ENCODE data around the gene RTP3.

RTP3 gene

GRCh38 chr3:46497556-46498265 lies at the start of gene RTP3:
Gene RTP3, plus strand, starts transcription at chr3:46497976. Its CDS starts 87 bp downstream, at chr3:46498063.
- Histone ChIP-seq H3K79me2 (ENCODE audit: low read length) (no peaks in the 10 kb centered on the region), H3K36me3 (replicated peaks; ENCODE audit: low read depth, low read length) (no peaks in the 10 kb centered on the region), H4K20me1 (ENCODE audit: insufficient read depth, low read length) (no peaks in the 10 kb centered on the region), H3K9ac (ENCODE audit: low read length) (no peak within 1 kb of the TSS), H3K27me3 (ENCODE audit: low read depth, low read length) (peaks cover 10% of the 10 kb centered on the region), H3K4me2 (ENCODE audit: low read length) (no peak within 1 kb of the TSS), H2AFZ (ENCODE audit: low read depth, low read length) (no peak within 1 kb of the TSS), H3K27ac (ENCODE audit: low read length) (no peak within 1 kb of the TSS), H3K4me3 (ENCODE audit: low read length) (no peak within 1 kb of the TSS), H3K4me1 (ENCODE audit: low read length) (peaks cover 17% of the 10 kb centered on the region), H3K9me3 (ENCODE audit: insufficient read depth, low read length) (no peaks in the 10 kb centered on the region)
- TF ChIP-seq EZH2phosphoT487 (IDR thresholded peaks at IDR 0.05; ENCODE audit: low read depth): no peak
- TF ChIP-seq CTCF (IDR thresholded peaks at IDR 0.05; ENCODE audit: low read depth, low read length): no peak

- Histone ChIP-seq H4K20me1 (ENCODE audit: insufficient read depth, low read length) (no peaks in the 10 kb centered on the region), H3K4me1 (ENCODE audit: low read length) (no peaks in the 10 kb centered on the region), H3K36me3 (replicated peaks; ENCODE audit: low read depth, low read length) (no peaks in the 10 kb centered on the region), H3K4me3 (ENCODE audit: low read length) (no peak overlapping the region), H3K4me2 (ENCODE audit: low read length) (no peak overlapping the region), H3K27ac (ENCODE audit: low read length) (no peak overlapping the region), H3K9me3 (ENCODE audit: insufficient read depth, low read length) (no peaks in the 10 kb centered on the region), H3K27me3 (ENCODE audit: low read depth, low read length) (peaks cover 47% of the 10 kb centered on the region), H3K79me2 (ENCODE audit: low read length) (no peaks in the 10 kb centered on the region), H3K9ac (ENCODE audit: low read length) (no peak overlapping the region), H2AFZ (ENCODE audit: low read depth, low read length) (no peak overlapping the region)
- TF ChIP-seq CTCF (IDR thresholded peaks at IDR 0.05; ENCODE audit: low read depth, low read length) (no peak), EZH2phosphoT487 (IDR thresholded peaks at IDR 0.05; ENCODE audit: low read depth) (no peak)
Observed at GRCh38 chr3:46448721-46449120, 49.1 kb upstream of the RTP3 start.

- H4K20me1 ChIP-seq (ENCODE audit: insufficient read depth, low read length): no peaks in the 10 kb centered on the region
- no peaks in the 10 kb centered on the region for H3K9me3 ChIP-seq (ENCODE audit: insufficient read depth, low read length)
- H3K79me2 ChIP-seq (ENCODE audit: low read length): no peaks in the 10 kb centered on the region
- no peak overlapping the region for H3K27ac ChIP-seq (ENCODE audit: low read length)
- H3K27me3 ChIP-seq (ENCODE audit: low read depth, low read length): peaks cover 54% of the 10 kb centered on the region
- H3K9ac ChIP-seq (ENCODE audit: low read length): no peak overlapping the region
- no peak overlapping the region for H3K4me2 ChIP-seq (ENCODE audit: low read length)
- no peak overlapping the region for H3K4me3 ChIP-seq (ENCODE audit: low read length)
- no peaks in the 10 kb centered on the region for H3K4me1 ChIP-seq (ENCODE audit: low read length)
- no peak overlapping the region for H2AFZ ChIP-seq (ENCODE audit: low read depth, low read length)
- no peaks in the 10 kb centered on the region for H3K36me3 ChIP-seq (replicated peaks; ENCODE audit: low read depth, low read length)
- peak; percentile 74 for TF ChIP-seq CTCF (IDR thresholded peaks at IDR 0.05; ENCODE audit: low read depth, low read length)
- no peak for TF ChIP-seq EZH2phosphoT487 (IDR thresholded peaks at IDR 0.05; ENCODE audit: low read depth)
Observed at GRCh38 chr3:46449755-46450552, 47.8 kb upstream of the RTP3 start.

- no peak overlapping the region for H2AFZ ChIP-seq (ENCODE audit: low read depth, low read length)
- H3K9me3 ChIP-seq (ENCODE audit: insufficient read depth, low read length): no peaks in the 10 kb centered on the region
- H3K36me3 ChIP-seq (replicated peaks; ENCODE audit: low read depth, low read length): no peaks in the 10 kb centered on the region
- H3K9ac ChIP-seq (ENCODE audit: low read length): no peak overlapping the region
- peaks cover 59% of the 10 kb centered on the region for H3K27me3 ChIP-seq (ENCODE audit: low read depth, low read length)
- no peak overlapping the region for H3K4me2 ChIP-seq (ENCODE audit: low read length)
- H3K4me3 ChIP-seq (ENCODE audit: low read length): no peak overlapping the region
- no peaks in the 10 kb centered on the region for H4K20me1 ChIP-seq (ENCODE audit: insufficient read depth, low read length)
- TF ChIP-seq EZH2phosphoT487 (IDR thresholded peaks at IDR 0.05; ENCODE audit: low read depth): no peak
- TF ChIP-seq CTCF (IDR thresholded peaks at IDR 0.05; ENCODE audit: low read depth, low read length): no peak
- H3K27ac ChIP-seq (ENCODE audit: low read length): no peak overlapping the region
- H3K79me2 ChIP-seq (ENCODE audit: low read length): no peaks in the 10 kb centered on the region
- no peaks in the 10 kb centered on the region for H3K4me1 ChIP-seq (ENCODE audit: low read length)
Observed at GRCh38 chr3:46453526-46454208, 44.1 kb upstream of the RTP3 start.
